ENCODE results near the gene MAP4K5.

MAP4K5 gene

GRCh38 chr14:50501642-50502041 is 30.7 kb downstream of the MAP4K5 start:
- ATAC-seq: peak; percentile 39; the same call in 1 of the 3 replicates
- TF ChIP-seq SNAI2 (CRISPR knock-in tag; IDR thresholded peaks at IDR 0.05) (no peak), GLIS3 (CRISPR knock-in tag; IDR thresholded peaks at IDR 0.05) (no peak), CREB5 (CRISPR knock-in tag; IDR thresholded peaks at IDR 0.05; ENCODE audit: low read depth) (no peak), RARB (CRISPR knock-in tag; IDR thresholded peaks at IDR 0.05) (no peak), ZFP30 (CRISPR knock-in tag; IDR thresholded peaks at IDR 0.05) (no peak)

GRCh38 chr14:50497351-50497750 is 35.0 kb downstream of the MAP4K5 start:
- ATAC-seq: no peak
- TF ChIP-seq TOX (CRISPR knock-in tag; IDR thresholded peaks at IDR 0.05; ENCODE audit: borderline replicate concordance) (no peak), ARNTL (CRISPR knock-in tag; IDR thresholded peaks at IDR 0.05; ENCODE audit: borderline replicate concordance, low read depth) (no peak), ZNF8 (CRISPR knock-in tag; IDR thresholded peaks at IDR 0.05) (no peak), CREB5 (CRISPR knock-in tag; IDR thresholded peaks at IDR 0.05; ENCODE audit: low read depth) (no peak), ZFP3 (CRISPR knock-in tag; IDR thresholded peaks at IDR 0.05) (no peak), ZNF565 (CRISPR knock-in tag; conservative IDR thresholded peaks at IDR 0.05; ENCODE audit: low read depth) (no peak), BACH2 (CRISPR knock-in tag; IDR thresholded peaks at IDR 0.05; ENCODE audit: borderline replicate concordance) (no peak), ZC3H10 (CRISPR knock-in tag; IDR thresholded peaks at IDR 0.05) (no peak), ZFP30 (CRISPR knock-in tag; IDR thresholded peaks at IDR 0.05) (no peak), ISL1 (CRISPR knock-in tag; IDR thresholded peaks at IDR 0.05) (no peak)

- no peak for TF ChIP-seq GLIS3 (CRISPR knock-in tag; IDR thresholded peaks at IDR 0.05)
- TF ChIP-seq CSDC2 (CRISPR knock-in tag; IDR thresholded peaks at IDR 0.05): no peak
- TF ChIP-seq ZNF8 (CRISPR knock-in tag; IDR thresholded peaks at IDR 0.05): no peak
- TF ChIP-seq TOX (CRISPR knock-in tag; IDR thresholded peaks at IDR 0.05; ENCODE audit: borderline replicate concordance): no peak
- no peak for TF ChIP-seq ZC3H10 (CRISPR knock-in tag; IDR thresholded peaks at IDR 0.05)
- TF ChIP-seq SNAI2 (CRISPR knock-in tag; IDR thresholded peaks at IDR 0.05): no peak
- TF ChIP-seq TCF4 (CRISPR knock-in tag; IDR thresholded peaks at IDR 0.05; ENCODE audit: borderline replicate concordance): no peak
- no peak for TF ChIP-seq RARB (CRISPR knock-in tag; IDR thresholded peaks at IDR 0.05)
- no peak for TF ChIP-seq TSHZ2 (CRISPR knock-in tag; IDR thresholded peaks at IDR 0.05)
- TF ChIP-seq ESRRG (CRISPR knock-in tag; IDR thresholded peaks at IDR 0.05): no peak
- TF ChIP-seq OSR1 (CRISPR knock-in tag; IDR thresholded peaks at IDR 0.05): no peak
- TF ChIP-seq PATZ1 (CRISPR knock-in tag; IDR thresholded peaks at IDR 0.05; ENCODE audit: borderline replicate concordance): no peak
- no peak for TF ChIP-seq ZNF70 (CRISPR knock-in tag; IDR thresholded peaks at IDR 0.05)
- no peak for TF ChIP-seq ZNF565 (CRISPR knock-in tag; conservative IDR thresholded peaks at IDR 0.05; ENCODE audit: low read depth)
- no peak for TF ChIP-seq ARNTL (CRISPR knock-in tag; IDR thresholded peaks at IDR 0.05; ENCODE audit: borderline replicate concordance, low read depth)
- no peak for TF ChIP-seq ISL1 (CRISPR knock-in tag; IDR thresholded peaks at IDR 0.05)
- no peak for TF ChIP-seq CREB5 (CRISPR knock-in tag; IDR thresholded peaks at IDR 0.05; ENCODE audit: low read depth)
- TF ChIP-seq PPARA (CRISPR knock-in tag; IDR thresholded peaks at IDR 0.05; ENCODE audit: borderline replicate concordance): no peak
- ATAC-seq: no peak
Observed at GRCh38 chr14:50489851-50490250, 42.5 kb downstream of the MAP4K5 start.
